Effector memory CD8-positive, alpha-beta T cell (primary cell): ENCODE measurements around the gene PDGFA.
A peak's percentile ranks its signal among the peaks of the same experiment; 100 is the strongest.

Experiments used
- ATAC-seq: fragments of 150-1000 bp; cut with Tn5 transposase; replicated peaks from 2 replicates; pipeline ENCODE4 v1.10.0; 2021; ENCODE audit warnings: mild to moderate bottlenecking, moderate library complexity
- DNase-seq, 3 experiments: peaks; one replicate each; pipeline ENCODE4 v3.0.0; 2021
- H3K27ac Mint-ChIP-seq, 2 donors: one replicate each; pipeline ENCODE4 v1.8.0; 2022; ENCODE audit warnings: mild to moderate bottlenecking in 2 of 2, mixed read lengths in 2 of 2, moderate library complexity in 2 of 2
- H3K27me3 Mint-ChIP-seq, 2 donors: one replicate each; pipeline ENCODE4 v1.8.0; 2022; ENCODE audit warnings: mixed read lengths in 2 of 2
- H3K36me3 Mint-ChIP-seq: one replicate; pipeline ENCODE4 v1.8.0; 2022; ENCODE audit warnings: mild to moderate bottlenecking, moderate library complexity, mixed read lengths; ENCODE audit not compliant: insufficient read depth
- H3K4me1 Mint-ChIP-seq, 2 donors: one replicate each; pipeline ENCODE4 v1.8.0; 2022; ENCODE audit warnings: low read depth in 2 of 2, mixed read lengths in 2 of 2
- H3K4me3 Mint-ChIP-seq, 2 donors: one replicate each; pipeline ENCODE4 v1.8.0; 2022; ENCODE audit warnings: mild to moderate bottlenecking in 2 of 2, mixed read lengths in 2 of 2, moderate library complexity in 2 of 2
- H3K9me3 Mint-ChIP-seq, 2 donors: one replicate each; pipeline ENCODE4 v1.8.0; 2022; ENCODE audit warnings: mixed read lengths in 2 of 2

PDGFA gene

DNA sequence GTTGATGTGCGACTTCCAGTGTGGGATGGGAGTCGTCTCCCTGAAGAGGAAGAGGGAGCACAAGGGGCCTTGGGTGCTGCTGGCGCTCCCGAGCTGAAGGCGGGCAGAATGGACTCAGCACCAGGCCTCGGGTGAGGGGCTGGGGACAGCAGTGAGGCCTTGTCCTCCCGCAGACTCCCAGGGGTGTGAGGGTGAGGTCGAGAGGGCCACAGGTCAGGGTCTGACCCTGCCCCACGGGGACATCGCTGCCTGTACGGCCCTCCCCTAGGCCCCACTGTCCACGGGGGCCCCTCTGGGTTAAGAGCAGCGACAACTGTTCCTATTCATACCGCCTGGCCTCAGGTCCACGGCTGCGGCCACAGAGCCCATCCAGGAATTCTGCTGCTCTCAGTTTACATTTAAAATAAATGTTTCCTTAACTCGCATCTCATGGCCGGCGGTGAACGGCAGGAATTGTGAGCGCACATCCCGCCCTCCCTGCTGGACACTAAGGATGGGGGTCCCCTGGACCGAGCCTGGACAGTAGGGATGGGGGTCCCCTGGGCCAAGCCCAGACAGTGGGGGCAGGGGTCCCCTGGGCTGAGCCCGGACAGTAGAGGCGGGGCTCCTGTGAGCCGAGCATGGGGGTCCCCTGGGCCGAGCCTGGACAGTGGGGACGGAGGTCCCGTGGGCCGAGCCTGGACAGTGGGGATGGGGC is 61.7 kb downstream of the PDGFA start:
- Mint-ChIP-seq H3K36me3 (no peaks in the 10 kb centered on the region), H3K9me3 (no peaks in the 10 kb centered on the region), H3K27ac (no peak overlapping the region), H3K4me1 (no peaks in the 10 kb centered on the region), H3K27me3 (no peaks in the 10 kb centered on the region), H3K4me3 (no peak overlapping the region)
- DNase-seq, result no peak
- no peak for ATAC-seq

DNA sequence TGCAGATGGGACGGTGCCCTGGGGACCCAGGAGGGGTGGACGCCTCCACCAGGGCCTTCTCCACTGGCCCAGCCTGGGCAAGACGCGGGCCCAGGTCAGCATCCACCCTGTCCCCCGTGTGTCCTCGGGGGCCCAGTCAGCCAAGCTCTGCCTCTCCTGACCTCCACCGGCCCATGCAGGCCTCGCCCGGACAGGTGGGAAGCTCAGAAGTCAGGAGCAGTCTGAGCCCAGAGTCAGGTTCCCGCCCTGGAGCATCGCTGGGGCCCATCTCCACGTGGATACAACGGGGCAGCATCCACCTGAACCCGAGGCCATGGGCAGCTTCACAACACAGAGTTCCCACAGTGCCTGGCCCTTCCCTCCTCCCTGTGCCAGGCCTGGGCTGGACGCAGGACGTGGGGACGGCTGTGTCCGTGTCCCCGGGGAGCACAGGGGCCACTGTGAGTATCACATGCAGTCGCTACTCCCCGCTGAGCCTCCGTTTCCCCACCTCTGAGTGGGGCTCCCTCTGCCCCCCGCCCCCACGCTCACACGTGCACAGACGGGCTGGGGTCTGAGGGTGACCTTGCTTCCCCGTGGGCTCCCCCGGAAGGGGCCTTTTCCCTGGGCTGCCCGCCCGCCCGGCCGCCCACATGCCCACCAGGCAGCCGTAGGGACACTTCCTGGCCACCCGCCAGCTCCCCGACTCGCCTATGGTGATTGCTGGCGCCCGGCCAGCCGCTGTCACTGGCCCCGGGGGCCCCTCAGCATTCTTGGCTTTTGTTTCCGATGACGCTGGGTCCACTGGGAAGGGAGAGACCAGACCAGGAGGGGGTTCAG is 64.3 kb downstream of the PDGFA start:
- Mint-ChIP-seq H3K36me3 (no peaks in the 10 kb centered on the region), H3K4me1 (peaks cover 5 to 7% of the 10 kb centered on the region in 2 donors), H3K27me3 (peaks cover 12 to 13% of the 10 kb centered on the region in 2 donors), H3K9me3 (no peaks in the 10 kb centered on the region), H3K27ac (no peak overlapping the region), H3K4me3 (no peak overlapping the region)
- DNase-seq (no peak), ATAC-seq (no peak)

DNA sequence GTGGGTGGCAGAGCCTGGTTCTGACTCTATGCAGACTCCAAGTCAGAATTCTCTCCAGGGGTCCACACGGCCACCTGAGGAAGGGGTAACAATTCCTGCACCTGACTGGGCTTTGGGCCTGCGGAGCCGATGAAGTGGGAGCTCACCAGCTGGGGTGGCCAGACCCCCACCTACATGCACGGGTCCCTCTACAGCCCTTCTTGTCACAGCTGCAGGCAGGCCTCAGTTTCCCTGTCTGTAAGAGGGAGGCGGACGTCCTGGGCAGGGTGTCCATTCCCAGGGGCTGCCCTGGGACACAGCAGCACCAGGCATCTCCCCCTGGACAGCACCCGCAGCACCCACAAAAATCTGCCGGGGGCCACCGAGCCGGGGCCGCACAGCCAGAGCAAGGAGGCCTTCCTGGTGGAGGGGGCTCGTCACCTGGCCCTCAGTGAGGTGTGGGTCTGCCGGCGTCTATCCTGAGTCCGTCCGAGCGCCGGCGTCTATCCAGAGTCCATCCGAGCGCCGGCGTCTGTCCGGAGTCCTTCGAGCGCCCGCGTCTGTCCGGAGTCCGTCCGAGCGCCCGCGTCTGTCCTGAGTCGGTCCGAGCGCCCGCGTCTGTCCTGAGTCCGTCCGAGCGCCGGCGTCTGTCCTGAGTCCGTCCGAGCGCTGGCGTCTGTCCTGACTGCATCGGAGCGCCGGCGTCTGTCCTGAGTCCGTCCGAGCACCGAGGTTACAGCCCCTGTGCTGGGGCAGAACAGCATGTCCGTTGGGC is 65.1 kb downstream of the PDGFA start:
- DNase-seq (no peak), ATAC-seq (no peak)
- Mint-ChIP-seq H3K4me3 (no peak overlapping the region), H3K27me3 (peaks cover 12 to 13% of the 10 kb centered on the region in 2 donors), H3K4me1 (peaks cover 6 to 8% of the 10 kb centered on the region in 2 donors), H3K27ac (no peak overlapping the region), H3K36me3 (no peaks in the 10 kb centered on the region), H3K9me3 (no peaks in the 10 kb centered on the region)

DNA sequence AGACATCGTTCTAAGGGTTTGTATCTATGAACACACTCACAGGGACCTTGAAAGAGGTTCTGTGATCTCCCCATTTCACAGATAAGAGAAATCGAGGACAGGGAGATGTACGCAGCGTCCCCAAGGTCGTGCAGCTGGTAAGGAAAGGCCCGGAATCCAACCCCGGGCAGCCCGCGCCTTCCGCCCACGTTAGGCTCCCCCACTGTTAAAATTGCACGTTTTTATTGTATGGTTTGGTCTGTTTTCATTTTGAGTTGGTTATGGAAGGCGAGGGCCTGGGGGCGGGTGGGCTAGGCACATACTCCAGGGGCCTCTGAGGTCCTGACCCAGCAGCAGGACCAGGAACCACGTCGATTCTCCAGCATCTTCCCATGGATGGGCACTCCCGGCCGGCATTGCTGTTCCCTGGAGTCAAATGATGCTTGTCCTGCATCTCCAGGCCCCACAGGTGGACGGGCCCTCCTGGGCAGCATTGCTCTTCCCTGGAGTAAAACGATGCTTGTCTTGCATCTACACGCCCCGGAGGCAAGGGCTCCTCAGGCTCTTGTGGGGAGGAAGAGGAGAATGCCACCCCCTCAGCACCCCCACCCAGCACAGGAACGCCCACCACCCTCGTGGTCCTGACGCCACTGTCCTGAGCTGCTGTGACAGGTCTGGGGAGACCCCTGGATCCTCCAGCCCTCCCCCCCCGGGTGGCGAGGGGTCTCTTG is 65.9 kb downstream of the PDGFA start:
- Mint-ChIP-seq H3K4me3 (no peak overlapping the region), H3K36me3 (no peaks in the 10 kb centered on the region), H3K27ac (no peak overlapping the region), H3K4me1 (peaks cover 8 to 10% of the 10 kb centered on the region in 2 donors), H3K9me3 (no peaks in the 10 kb centered on the region), H3K27me3 (peaks cover 12 to 13% of the 10 kb centered on the region in 2 donors)
- DNase-seq (no peak), ATAC-seq (no peak)

DNA sequence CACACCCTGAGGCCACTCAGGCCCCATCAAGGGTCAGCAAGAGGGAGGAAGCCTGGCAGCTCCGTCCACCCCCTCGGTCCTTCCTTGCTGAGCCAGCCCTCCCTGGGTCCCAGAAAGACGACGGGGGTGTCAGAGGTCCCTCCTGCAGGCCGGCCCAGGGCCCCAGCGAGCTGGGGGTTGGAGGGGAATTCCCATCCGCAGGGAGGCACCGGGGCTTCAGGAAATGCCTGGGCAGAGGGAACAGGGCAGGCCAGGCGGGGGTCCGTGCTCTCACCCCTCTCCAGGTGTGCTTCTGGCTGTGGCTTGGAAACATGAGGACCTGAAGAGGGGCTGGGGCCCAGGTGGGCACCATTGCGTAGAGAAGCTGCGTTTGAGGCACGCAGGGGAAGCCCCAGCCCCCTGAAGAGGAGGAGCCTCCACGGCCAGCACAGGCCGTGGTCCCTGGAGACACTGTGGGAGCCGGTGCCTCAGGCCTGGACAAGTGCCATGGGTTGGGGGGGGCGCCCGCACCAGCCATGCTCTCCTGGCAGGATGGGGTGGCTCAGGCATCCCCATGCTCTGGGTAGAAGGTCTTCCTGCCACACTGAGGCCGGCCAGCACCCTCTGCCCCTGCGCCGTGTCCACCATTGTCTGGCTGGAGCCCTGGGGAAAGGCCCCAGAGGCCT is 66.7 kb downstream of the PDGFA start:
- DNase-seq (no peak), ATAC-seq (no peak)
- Mint-ChIP-seq H3K27me3 (peaks cover 12 to 13% of the 10 kb centered on the region in 2 donors), H3K4me3 (no peak overlapping the region), H3K4me1 (peaks cover 8 to 10% of the 10 kb centered on the region in 2 donors), H3K36me3 (no peaks in the 10 kb centered on the region), H3K9me3 (no peaks in the 10 kb centered on the region), H3K27ac (no peak overlapping the region)

DNA sequence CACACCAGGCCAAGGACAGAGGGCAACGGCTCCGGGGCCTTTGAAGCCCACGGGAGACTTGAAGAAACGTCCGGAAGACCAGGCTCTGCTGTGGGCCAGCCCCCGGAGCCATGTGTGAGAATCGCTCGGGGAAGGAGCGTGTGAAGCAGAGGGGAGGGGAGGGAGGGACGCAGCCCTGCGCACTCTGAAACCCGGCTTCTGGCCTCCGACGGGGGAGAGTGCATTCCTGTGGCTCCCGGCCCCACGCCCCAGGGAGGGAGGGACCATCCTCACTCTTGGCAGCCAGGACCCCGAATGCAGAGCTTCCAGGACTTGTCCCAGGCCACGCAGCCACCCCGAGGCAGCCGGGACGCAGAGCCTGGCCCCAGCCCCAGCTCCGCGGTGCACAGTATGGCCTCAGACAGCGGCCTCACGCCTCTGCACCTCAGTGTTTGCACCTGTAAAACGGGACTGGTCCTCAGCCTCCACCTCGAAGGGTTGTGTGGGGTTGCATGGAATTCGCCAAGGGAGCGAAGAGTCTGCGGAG is 67.4 kb downstream of the PDGFA start:
- Mint-ChIP-seq H3K36me3 (no peaks in the 10 kb centered on the region), H3K4me1 (peaks cover 8 to 10% of the 10 kb centered on the region in 2 donors), H3K4me3 (no peak overlapping the region), H3K27ac (no peak overlapping the region), H3K9me3 (no peaks in the 10 kb centered on the region), H3K27me3 (peaks cover 12 to 13% of the 10 kb centered on the region in 2 donors)
- no peak for DNase-seq
- no peak for ATAC-seq

DNA sequence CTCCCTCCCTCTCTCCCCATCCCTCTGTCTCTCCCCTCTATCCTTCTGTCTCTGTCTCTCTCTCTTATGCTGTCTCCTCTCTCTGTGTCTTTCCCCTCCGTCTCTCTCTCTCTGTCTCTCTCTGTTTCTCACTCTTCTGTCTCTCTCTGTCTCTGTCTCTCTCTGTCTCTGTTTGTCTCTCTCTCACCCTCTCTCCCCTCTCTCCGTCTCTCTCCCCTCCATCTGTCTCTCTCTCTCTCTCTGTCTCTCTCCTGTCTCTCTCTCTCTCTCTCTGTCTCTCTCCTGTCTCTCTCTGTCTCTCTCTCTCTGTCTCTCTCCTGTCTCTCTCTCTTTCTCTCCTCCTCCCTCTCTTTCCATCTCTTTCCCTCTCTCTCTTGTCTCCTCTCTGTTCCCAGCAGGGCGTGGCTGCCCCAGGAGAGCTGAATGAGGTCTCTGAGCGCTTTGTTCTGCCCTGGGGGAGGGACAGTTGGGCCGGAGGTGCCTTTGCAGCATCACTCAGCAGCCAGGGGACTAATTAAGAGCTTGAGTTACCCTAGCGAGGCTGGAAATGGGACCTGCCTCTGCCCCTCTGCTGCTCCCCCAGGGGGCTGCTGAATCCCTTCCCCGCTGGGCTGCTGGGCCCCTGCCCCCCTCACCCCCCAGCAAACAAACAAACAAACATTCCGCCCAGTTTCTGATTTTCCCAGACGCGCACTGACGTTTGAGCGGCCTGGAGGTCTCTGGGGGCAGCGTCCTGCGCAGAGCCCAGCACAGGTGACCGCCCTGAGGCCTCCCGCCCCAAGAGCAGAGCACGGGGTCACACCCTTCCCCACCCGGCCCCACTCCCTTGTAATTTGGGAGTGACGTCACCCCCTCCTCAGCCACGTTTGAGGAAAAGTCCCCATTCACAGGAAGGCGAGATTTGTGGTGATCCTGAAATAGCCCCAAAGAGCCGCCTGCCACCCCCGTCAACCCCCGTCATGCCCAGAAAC is 68.1 kb downstream of the PDGFA start:
- peak overlapping the region; percentile 0 to 3 for H3K4me3 Mint-ChIP-seq
- H3K4me1 Mint-ChIP-seq, result peaks cover 8 to 10% of the 10 kb centered on the region in 2 donors
- ATAC-seq (no peak), DNase-seq (no peak)
- H3K27ac Mint-ChIP-seq, result no peak overlapping the region
- H3K27me3 Mint-ChIP-seq, result peaks cover 12 to 13% of the 10 kb centered on the region in 2 donors
- no peaks in the 10 kb centered on the region for H3K9me3 Mint-ChIP-seq
- H3K36me3 Mint-ChIP-seq, result no peaks in the 10 kb centered on the region

DNA sequence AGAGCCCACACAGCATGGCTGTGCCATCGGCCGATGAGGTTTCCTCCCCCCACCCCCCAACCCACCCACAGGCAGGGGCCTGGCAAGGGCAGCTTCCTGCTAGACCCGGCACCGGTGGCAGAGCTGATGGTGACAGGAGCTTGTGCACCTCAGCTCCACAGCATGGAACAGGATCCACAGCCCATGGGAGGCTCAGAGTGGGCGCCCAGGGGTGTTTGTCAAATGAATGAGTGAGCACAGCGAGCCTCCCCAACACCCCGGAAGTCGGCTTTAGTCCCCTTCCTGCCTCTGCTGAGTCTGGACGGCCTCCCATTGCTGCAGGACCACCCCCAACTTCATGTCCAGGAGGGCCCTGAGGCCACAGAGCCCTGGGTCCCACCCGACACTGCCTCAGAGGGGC is 68.9 kb downstream of the PDGFA start:
- Mint-ChIP-seq H3K27me3 (peaks cover 12 to 13% of the 10 kb centered on the region in 2 donors), H3K36me3 (no peaks in the 10 kb centered on the region), H3K4me1 (peaks cover 8 to 10% of the 10 kb centered on the region in 2 donors), H3K4me3 (peak overlapping the region; percentile 0 to 3), H3K9me3 (no peaks in the 10 kb centered on the region), H3K27ac (no peak overlapping the region)
- DNase-seq, result no peak
- no peak for ATAC-seq

DNA sequence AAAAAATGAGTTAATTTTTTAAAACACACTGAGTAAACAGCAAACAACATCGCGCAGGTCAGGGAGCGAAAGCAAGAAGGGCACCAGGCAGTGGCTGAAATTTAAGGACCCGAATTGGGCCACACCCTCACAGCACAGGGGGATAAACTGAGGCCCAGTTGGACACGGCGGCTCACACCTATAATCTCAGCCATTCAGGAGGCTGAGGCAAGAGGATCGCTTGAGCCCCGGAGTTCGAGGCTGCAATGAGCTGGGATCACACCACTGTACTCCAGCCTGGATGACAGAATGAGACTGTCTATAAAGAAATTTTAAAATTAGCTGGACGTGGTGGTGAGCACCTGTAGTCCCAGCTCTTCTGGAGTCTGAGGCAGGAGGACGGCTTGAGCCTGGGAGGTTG is 69.6 kb downstream of the PDGFA start:
- Mint-ChIP-seq H3K36me3 (no peaks in the 10 kb centered on the region), H3K4me1 (peaks cover 8 to 10% of the 10 kb centered on the region in 2 donors), H3K27ac (no peak overlapping the region)

DNA sequence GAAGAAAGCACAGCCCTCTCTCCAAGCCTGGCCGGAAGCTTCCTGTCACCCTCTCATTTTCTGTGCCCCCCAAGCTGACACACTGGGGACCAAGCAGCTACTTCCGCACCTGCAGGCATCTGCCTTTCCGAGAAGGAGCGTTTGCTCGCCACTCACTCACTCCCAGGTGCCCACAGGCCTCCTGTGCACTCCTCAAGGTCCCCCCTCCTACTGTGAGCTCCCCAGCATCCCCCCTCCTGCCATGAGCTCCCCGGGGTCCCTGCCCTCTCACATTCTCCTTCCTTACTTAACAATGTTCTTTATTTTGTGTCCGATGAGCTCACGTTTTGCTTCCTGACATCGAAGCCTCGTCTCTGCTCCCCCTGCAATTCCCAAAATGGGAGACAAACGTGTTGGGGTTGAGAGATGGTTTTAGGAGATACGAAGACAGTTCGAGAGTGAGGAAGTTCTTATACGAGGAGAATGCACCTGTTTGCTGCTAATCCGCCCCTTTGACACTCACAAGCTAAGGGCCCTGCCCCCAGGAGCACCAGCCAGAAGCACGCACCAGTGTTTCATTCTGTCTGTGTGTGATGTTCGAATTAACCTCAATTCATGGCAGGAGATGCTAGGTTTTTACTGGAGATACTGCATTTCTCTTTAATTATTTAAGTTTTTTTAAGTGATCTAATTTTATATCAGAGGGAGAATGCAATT is 70.2 kb downstream of the PDGFA start:
- ATAC-seq (no peak), DNase-seq (no peak)
- Mint-ChIP-seq H3K36me3 (no peaks in the 10 kb centered on the region), H3K27me3 (peaks cover 12 to 13% of the 10 kb centered on the region in 2 donors), H3K4me3 (peak overlapping the region in 1 of 2 donors; percentile 17), H3K27ac (peak overlapping the region in 1 of 2 donors; percentile 67), H3K9me3 (no peaks in the 10 kb centered on the region), H3K4me1 (peaks cover 8 to 10% of the 10 kb centered on the region in 2 donors)

More for the DNA sequence above, 69.6 kb downstream of the PDGFA start:
- DNase-seq (no peak), ATAC-seq (no peak)
- Mint-ChIP-seq H3K27me3 (peaks cover 12 to 13% of the 10 kb centered on the region in 2 donors), H3K4me3 (no peak overlapping the region), H3K9me3 (no peaks in the 10 kb centered on the region)

DNA sequence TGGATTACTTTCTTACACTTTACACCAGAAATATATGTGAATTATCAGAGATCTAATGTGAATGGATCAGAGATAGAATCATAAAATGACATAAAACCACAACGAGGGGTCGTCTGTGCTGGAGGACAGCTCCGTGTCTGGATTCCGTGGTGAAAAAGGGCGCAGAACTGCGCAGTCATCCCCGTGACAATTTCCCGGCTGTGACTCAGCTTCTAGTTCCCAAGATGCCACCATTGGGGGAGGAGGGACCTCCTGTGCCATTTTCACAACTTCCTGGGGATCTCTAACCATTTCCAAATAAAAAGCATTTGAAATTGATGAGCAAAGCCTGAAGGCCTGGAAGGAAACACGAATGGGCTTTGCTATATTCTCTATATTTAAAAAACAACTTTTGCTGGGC is 72.1 kb downstream of the PDGFA start:
- Mint-ChIP-seq H3K27ac (no peak overlapping the region), H3K4me1 (peaks cover 10% of the 10 kb centered on the region in 2 donors), H3K9me3 (no peaks in the 10 kb centered on the region), H3K4me3 (no peak overlapping the region), H3K27me3 (peaks cover 12 to 13% of the 10 kb centered on the region in 2 donors), H3K36me3 (no peaks in the 10 kb centered on the region)
- DNase-seq (no peak), ATAC-seq (no peak)
